GM12872 (cell line): ENCODE results near the gene RHOF.

Experiments used
- TF ChIP-seq, protein P1 (sequence below): IDR thresholded peaks from 3 replicates; pipeline ENCODE4 v1.5.1; 2011; ENCODE audit warnings: low read depth, mild to moderate bottlenecking, low read length, moderate library complexity; ENCODE audit not compliant: insufficient read depth

The RHOF gene

DNA sequence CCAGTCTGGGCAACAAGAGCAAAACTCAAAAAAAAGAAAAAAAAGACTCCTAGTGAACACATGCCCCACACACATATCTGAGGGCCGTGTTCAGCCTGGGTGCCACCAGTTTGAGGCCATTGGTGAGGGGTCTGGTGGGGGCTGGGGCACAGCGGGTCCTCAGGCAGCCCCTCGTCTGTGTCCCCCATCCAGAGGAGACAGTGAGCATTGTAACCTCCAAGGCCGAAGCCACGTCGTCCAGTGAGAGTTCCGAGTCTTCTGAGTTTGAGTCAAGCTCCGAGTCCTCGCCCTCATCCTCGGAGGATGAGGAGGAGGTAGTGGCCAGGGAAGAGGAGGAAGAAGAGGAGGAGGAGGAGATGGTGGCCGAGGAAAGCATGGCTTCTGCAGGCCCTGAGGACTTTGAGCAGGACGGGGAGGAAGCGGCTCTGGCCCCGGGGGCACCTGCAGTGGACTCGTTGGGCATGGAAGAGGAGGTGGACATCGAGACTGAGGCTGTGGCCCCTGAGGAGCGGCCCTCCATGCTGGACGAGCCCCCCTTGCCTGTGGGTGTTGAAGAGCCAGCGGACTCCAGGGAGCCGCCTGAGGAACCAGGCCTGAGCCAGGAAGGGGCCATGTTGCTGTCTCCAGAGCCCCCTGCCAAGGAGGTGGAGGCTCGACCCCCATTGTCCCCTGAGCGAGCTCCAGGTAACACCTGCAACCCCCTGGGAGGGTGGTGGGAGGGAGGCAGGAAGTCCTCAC, 25.9 kb upstream of the RHOF start:
- TF ChIP-seq, protein P1, sequence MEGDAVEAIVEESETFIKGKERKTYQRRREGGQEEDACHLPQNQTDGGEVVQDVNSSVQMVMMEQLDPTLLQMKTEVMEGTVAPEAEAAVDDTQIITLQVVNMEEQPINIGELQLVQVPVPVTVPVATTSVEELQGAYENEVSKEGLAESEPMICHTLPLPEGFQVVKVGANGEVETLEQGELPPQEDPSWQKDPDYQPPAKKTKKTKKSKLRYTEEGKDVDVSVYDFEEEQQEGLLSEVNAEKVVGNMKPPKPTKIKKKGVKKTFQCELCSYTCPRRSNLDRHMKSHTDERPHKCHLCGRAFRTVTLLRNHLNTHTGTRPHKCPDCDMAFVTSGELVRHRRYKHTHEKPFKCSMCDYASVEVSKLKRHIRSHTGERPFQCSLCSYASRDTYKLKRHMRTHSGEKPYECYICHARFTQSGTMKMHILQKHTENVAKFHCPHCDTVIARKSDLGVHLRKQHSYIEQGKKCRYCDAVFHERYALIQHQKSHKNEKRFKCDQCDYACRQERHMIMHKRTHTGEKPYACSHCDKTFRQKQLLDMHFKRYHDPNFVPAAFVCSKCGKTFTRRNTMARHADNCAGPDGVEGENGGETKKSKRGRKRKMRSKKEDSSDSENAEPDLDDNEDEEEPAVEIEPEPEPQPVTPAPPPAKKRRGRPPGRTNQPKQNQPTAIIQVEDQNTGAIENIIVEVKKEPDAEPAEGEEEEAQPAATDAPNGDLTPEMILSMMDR: no peak

DNA sequence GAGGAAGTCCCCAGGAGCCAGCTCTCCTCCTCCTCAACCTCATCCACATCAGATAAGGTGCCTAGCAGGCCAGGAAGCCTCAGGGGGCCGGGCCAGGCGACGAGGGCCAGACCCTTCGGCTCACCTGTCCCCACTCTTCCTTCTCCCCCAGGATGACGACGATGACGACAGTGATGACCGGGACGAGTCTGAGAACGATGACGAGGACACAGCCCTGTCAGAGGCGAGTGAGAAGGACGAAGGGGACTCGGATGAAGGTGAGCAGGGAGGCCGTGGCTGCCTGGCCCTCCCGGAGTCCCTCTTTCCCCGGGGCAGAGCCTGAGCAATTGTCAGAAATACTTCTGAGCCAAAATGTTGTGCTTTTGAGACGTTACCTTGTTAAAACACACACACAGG, 24.2 kb upstream of the RHOF start:
- TF ChIP-seq, protein P1: no peak

DNA sequence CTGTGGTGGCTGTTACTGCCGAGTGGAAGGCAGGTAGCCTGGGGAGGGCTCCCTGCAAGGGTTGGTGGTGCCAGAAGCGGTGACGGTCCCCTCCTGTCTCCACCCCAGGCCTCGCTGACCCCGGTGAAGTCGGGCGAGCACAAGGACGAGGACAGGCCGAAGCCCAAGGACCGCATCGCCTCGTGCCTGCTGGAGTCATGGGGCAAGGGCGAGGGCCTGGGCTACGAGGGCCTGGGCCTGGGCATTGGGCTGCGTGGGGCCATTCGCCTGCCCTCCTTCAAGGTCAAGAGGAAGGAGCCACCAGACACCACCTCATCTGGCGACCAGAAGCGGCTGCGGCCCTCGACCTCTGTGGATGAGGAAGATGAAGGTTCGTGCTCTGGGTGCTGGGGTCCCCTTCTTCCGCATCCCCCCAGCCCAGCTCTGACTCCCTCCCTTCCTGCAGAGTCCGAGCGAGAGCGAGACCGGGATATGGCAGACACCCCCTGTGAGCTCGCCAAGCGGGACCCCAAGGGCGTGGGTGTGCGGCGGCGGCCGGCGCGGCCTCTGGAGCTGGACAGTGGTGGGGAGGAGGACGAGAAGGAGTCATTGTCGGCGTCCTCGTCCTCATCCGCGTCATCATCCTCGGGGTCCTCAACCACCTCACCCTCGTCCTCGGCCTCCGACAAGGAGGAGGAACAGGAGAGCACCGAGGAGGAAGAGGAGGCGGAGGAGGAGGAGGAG, 23.6 kb upstream of the RHOF start:
- TF ChIP-seq, protein P1: no peak

DNA sequence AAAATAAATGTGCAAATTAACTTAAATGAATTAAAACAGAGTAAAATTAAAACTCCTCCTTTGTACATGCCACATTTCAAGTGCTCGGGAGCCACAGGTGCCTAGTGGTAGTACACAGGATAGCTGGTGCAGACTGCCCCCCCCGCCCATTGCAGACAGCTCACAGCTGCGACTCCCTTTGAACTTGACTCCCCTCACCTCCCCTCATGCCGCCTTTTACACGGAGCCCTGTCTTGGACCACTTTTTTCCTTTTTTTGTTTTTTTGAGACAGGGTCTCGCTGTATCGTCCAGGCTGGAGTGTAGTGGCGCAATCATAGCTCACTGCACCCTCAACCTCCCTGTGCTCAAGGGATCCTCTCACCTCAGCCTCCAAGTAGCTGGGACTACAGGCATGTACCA, 21.8 kb upstream of the RHOF start:
- TF ChIP-seq, protein P1: no peak

DNA sequence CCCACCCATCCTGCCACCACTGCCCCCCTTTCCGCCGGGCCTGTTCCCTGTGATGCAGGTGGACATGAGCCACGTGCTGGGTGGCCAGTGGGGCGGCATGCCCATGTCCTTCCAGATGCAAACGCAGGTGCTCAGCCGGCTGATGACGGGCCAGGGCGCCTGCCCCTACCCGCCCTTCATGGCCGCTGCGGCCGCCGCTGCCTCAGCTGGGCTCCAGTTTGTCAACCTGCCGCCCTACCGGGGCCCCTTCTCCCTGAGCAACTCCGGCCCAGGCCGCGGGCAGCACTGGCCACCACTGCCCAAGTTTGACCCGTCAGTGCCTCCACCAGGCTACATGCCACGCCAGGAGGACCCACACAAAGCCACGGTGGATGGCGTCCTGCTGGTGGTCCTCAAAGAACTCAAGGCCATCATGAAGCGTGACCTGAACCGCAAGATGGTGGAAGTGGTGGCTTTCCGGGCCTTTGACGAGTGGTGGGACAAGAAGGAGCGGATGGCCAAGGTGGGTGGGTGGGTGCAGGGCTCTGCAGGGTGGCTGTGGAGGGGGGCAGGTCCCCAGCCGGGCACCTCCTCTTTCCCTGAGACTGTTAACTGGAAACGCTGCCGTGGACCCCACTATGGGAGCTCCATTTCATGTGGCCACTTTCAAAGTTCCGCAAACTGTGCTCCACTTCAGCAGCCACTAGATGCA, 21.1 kb upstream of the RHOF start:
- TF ChIP-seq, protein P1: no peak

DNA sequence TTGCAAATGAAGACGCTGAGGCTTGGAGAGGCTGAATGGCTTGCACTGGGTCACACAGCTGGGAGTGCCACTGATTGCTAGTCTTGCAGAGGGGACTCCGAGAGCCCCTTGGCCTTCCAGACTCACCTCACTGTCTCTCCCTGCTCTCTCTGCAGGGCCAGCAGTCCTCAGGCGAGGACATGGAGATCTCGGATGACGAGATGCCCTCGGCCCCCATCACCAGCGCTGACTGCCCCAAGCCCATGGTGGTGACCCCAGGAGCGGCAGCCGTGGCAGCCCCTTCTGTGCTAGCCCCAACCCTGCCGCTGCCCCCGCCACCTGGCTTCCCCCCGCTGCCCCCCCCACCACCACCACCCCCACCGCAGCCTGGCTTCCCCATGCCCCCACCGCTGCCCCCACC, 20.5 kb upstream of the RHOF start:
- TF ChIP-seq, protein P1: no peak
